ENCODE measurements around the gene NCOA6.

NCOA6 gene

GRCh38 chr20:34704177-34705007 lies 121.1 kb downstream of the NCOA6 start, which contains the start of gene TP53INP2:
TP53INP2 (plus strand) TSS chr20:34704344; CDS start chr20:34708740, 4,396 bp downstream.
- peak within 1 kb of the TSS; percentile 82 for H3K4me3 ChIP-seq (ENCODE audit: low read depth, low read length)
- no peaks in the 10 kb centered on the region for H3K27me3 ChIP-seq (ENCODE audit: insufficient read depth, low read length)
- H3K79me2 ChIP-seq (ENCODE audit: control insufficient read depth, insufficient read depth, low read length, unreplicated experiment), result no peaks in the 10 kb centered on the region
- no peaks in the 10 kb centered on the region for H3K36me3 ChIP-seq (ENCODE audit: insufficient read depth, low read length)
- peak within 1 kb of the TSS; percentile 61 for H2AFZ ChIP-seq (ENCODE audit: low read length, unreplicated experiment)
- peaks cover 13% of the 10 kb centered on the region for H3K4me1 ChIP-seq (ENCODE audit: control insufficient read depth, insufficient read depth, low read length, unreplicated experiment)
- peak within 1 kb of the TSS; percentile 87 for H3K27ac ChIP-seq (ENCODE audit: low read depth, low read length)

- no peaks in the 10 kb centered on the region for H3K27me3 ChIP-seq (ENCODE audit: insufficient read depth, low read length)
- peak overlapping the region; percentile 29; the same call in 1 of the 2 replicates for H3K27ac ChIP-seq (ENCODE audit: low read depth, low read length)
- H3K4me3 ChIP-seq (ENCODE audit: low read depth, low read length), result peak overlapping the region; percentile 82
- H3K4me1 ChIP-seq (ENCODE audit: control insufficient read depth, insufficient read depth, low read length, unreplicated experiment), result peaks cover 13% of the 10 kb centered on the region
- H3K36me3 ChIP-seq (ENCODE audit: insufficient read depth, low read length), result no peaks in the 10 kb centered on the region
- H2AFZ ChIP-seq (ENCODE audit: low read length, unreplicated experiment), result peak overlapping the region; percentile 61
- no peaks in the 10 kb centered on the region for H3K79me2 ChIP-seq (ENCODE audit: control insufficient read depth, insufficient read depth, low read length, unreplicated experiment)
These were observed 121.9 kb downstream of the NCOA6 start for GRCh38 chr20:34703424-34704176.

GRCh38 chr20:34703061-34703423 lies 122.4 kb downstream of the NCOA6 start:
- no peak overlapping the region for H2AFZ ChIP-seq (ENCODE audit: low read length, unreplicated experiment)
- H3K36me3 ChIP-seq (ENCODE audit: insufficient read depth, low read length), result no peaks in the 10 kb centered on the region

GRCh38 chr20:34701405-34702085 lies 123.9 kb downstream of the NCOA6 start:
- no peak overlapping the region for H3K4me3 ChIP-seq (ENCODE audit: low read depth, low read length)
- no peak overlapping the region for H2AFZ ChIP-seq (ENCODE audit: low read length, unreplicated experiment)
- no peaks in the 10 kb centered on the region for H3K79me2 ChIP-seq (ENCODE audit: control insufficient read depth, insufficient read depth, low read length, unreplicated experiment)
- peaks cover 13% of the 10 kb centered on the region for H3K4me1 ChIP-seq (ENCODE audit: control insufficient read depth, insufficient read depth, low read length, unreplicated experiment)
- no peaks in the 10 kb centered on the region for H3K27me3 ChIP-seq (ENCODE audit: insufficient read depth, low read length)
- H3K27ac ChIP-seq (ENCODE audit: low read depth, low read length), result no peak overlapping the region
- no peaks in the 10 kb centered on the region for H3K36me3 ChIP-seq (ENCODE audit: insufficient read depth, low read length)

More at GRCh38 chr20:34703061-34703423, 122.4 kb downstream of the NCOA6 start:
- Histone ChIP-seq H3K4me1 (ENCODE audit: control insufficient read depth, insufficient read depth, low read length, unreplicated experiment) (peaks cover 13% of the 10 kb centered on the region), H3K27me3 (ENCODE audit: insufficient read depth, low read length) (no peaks in the 10 kb centered on the region), H3K4me3 (ENCODE audit: low read depth, low read length) (peak overlapping the region; percentile 82), H3K27ac (ENCODE audit: low read depth, low read length) (no peak overlapping the region), H3K79me2 (ENCODE audit: control insufficient read depth, insufficient read depth, low read length, unreplicated experiment) (no peaks in the 10 kb centered on the region)

- peaks cover 7% of the 10 kb centered on the region for H3K4me1 ChIP-seq (ENCODE audit: control insufficient read depth, insufficient read depth, low read length, unreplicated experiment)
- H3K27me3 ChIP-seq (ENCODE audit: insufficient read depth, low read length), result no peaks in the 10 kb centered on the region
- no peaks in the 10 kb centered on the region for H3K36me3 ChIP-seq (ENCODE audit: insufficient read depth, low read length)
- no peak overlapping the region for H2AFZ ChIP-seq (ENCODE audit: low read length, unreplicated experiment)
- no peaks in the 10 kb centered on the region for H3K79me2 ChIP-seq (ENCODE audit: control insufficient read depth, insufficient read depth, low read length, unreplicated experiment)
- no peak overlapping the region for H3K27ac ChIP-seq (ENCODE audit: low read depth, low read length)
- no peak overlapping the region for H3K4me3 ChIP-seq (ENCODE audit: low read depth, low read length)
These were observed 132.0 kb downstream of the NCOA6 start for GRCh38 chr20:34693414-34693813.

GRCh38 chr20:34691838-34692237 lies 133.6 kb downstream of the NCOA6 start:
- Histone ChIP-seq H3K4me1 (ENCODE audit: control insufficient read depth, insufficient read depth, low read length, unreplicated experiment) (peaks cover 7% of the 10 kb centered on the region), H3K4me3 (ENCODE audit: low read depth, low read length) (no peak overlapping the region), H3K27me3 (ENCODE audit: insufficient read depth, low read length) (no peaks in the 10 kb centered on the region), H3K36me3 (ENCODE audit: insufficient read depth, low read length) (no peaks in the 10 kb centered on the region), H3K27ac (ENCODE audit: low read depth, low read length) (no peak overlapping the region), H2AFZ (ENCODE audit: low read length, unreplicated experiment) (no peak overlapping the region), H3K79me2 (ENCODE audit: control insufficient read depth, insufficient read depth, low read length, unreplicated experiment) (no peaks in the 10 kb centered on the region)

- Histone ChIP-seq H2AFZ (ENCODE audit: low read length, unreplicated experiment) (no peak overlapping the region), H3K79me2 (ENCODE audit: control insufficient read depth, insufficient read depth, low read length, unreplicated experiment) (no peaks in the 10 kb centered on the region), H3K4me3 (ENCODE audit: low read depth, low read length) (no peak overlapping the region), H3K27ac (ENCODE audit: low read depth, low read length) (no peak overlapping the region), H3K27me3 (ENCODE audit: insufficient read depth, low read length) (no peaks in the 10 kb centered on the region), H3K36me3 (ENCODE audit: insufficient read depth, low read length) (no peaks in the 10 kb centered on the region), H3K4me1 (ENCODE audit: control insufficient read depth, insufficient read depth, low read length, unreplicated experiment) (peaks cover 7% of the 10 kb centered on the region)
These were observed 136.0 kb downstream of the NCOA6 start for GRCh38 chr20:34689486-34689885.

GRCh38 chr20:34683667-34684066 lies 141.8 kb downstream of the NCOA6 start:
- H3K79me2 ChIP-seq (ENCODE audit: control insufficient read depth, insufficient read depth, low read length, unreplicated experiment), result no peaks in the 10 kb centered on the region
- H3K27me3 ChIP-seq (ENCODE audit: insufficient read depth, low read length), result no peaks in the 10 kb centered on the region
- no peaks in the 10 kb centered on the region for H3K36me3 ChIP-seq (ENCODE audit: insufficient read depth, low read length)
- H3K4me3 ChIP-seq (ENCODE audit: low read depth, low read length), result no peak overlapping the region
- H2AFZ ChIP-seq (ENCODE audit: low read length, unreplicated experiment), result no peak overlapping the region
- H3K27ac ChIP-seq (ENCODE audit: low read depth, low read length), result no peak overlapping the region
- no peaks in the 10 kb centered on the region for H3K4me1 ChIP-seq (ENCODE audit: control insufficient read depth, insufficient read depth, low read length, unreplicated experiment)

GRCh38 chr20:34680586-34681175 lies 144.8 kb downstream of the NCOA6 start:
- no peak overlapping the region for H2AFZ ChIP-seq (ENCODE audit: low read length, unreplicated experiment)
- H3K27ac ChIP-seq (ENCODE audit: low read depth, low read length), result no peak overlapping the region
- no peaks in the 10 kb centered on the region for H3K36me3 ChIP-seq (ENCODE audit: insufficient read depth, low read length)
- H3K27me3 ChIP-seq (ENCODE audit: insufficient read depth, low read length), result no peaks in the 10 kb centered on the region
- H3K79me2 ChIP-seq (ENCODE audit: control insufficient read depth, insufficient read depth, low read length, unreplicated experiment), result peaks cover 3% of the 10 kb centered on the region
- H3K4me3 ChIP-seq (ENCODE audit: low read depth, low read length), result no peak overlapping the region
- peaks cover under 1% of the 10 kb centered on the region for H3K4me1 ChIP-seq (ENCODE audit: control insufficient read depth, insufficient read depth, low read length, unreplicated experiment)

All from ACC112 (cell line).